Measurements from ENCODE around the gene ARF5. TPM values are rescaled to one million over a fixed set of nuclear protein-coding genes. Genes with fewer than 3 reads are reported as not detected.

The ARF5 gene
- polyA plus RNA-seq, 10 donors, result 97.1 to 163 (median 120) TPM

- peak in 1 of 3 donors; percentile 76 for DNase-seq
Measured at GRCh38 chr7:127632276-127632910, 44.2 kb downstream of the ARF5 start.

DNA sequence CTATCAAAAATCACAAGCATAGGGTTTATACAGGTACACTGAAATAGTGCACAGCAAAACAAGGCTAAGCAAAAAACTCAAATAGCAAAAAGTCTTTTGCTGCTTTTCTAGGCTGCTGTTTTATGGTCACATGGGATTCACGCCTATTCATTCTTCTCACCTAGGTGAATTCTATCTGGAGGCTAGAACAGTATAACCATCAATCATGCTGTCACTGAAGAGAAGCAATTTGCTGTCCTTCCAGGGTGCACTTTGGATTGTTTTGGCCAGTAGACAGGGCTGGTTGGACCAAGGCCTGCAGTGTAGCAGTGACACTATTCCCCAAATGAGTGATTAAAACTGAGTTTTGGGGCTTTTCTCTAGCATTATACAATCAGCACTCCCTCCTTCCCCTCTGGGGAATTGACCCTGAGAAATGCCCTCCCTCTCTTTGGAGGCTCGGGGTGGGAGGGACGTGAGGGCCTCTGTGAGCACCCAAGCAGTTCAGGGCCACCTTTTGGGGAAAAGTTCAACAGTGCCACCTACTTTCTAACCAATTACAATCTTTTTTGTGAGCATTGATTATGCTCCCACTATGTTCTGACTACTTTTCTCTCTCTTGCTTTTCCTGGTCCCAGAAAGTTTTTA lies 47.6 kb downstream of the ARF5 start:
- DNase-seq, result no peak

DNA sequence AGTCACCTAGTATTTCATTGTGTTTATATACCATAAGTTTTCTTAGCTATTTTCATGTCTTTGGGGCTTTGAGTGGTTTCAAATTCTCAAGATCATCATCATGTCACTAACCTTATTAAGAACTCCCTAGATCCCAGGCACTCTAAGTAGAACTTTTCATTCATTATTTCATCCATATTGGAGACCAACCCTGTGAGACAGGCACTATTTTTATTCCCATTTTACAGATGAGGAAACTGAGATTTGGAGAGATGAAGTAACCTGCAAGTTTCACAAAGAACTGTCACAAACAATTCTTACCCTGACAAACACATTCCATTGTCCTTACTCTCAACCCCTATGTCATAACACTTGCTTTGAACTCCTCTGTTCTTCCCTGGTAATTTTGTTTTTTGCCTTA lies 50.0 kb downstream of the ARF5 start:
- no peak for DNase-seq

Other genes starting within 250 kb of the ARF5 start
- 10 to 100 TPM in 9 of 10 donors, 1 to 10 TPM in 1; 9.7 to 17.1 (median 13.2) TPM for gene ZNF800, start 195.7 kb upstream of the ARF5 start, polyA plus RNA-seq (ENCODE audit: insufficient read length in 10 of 10)
- gene GCC1, start 2.8 kb upstream of the ARF5 start, polyA plus RNA-seq (ENCODE audit: insufficient read length in 10 of 10), result 10 to 100 TPM in 1 of 10 donors, 1 to 10 TPM in 9; 7.4 to 10.5 (median 7.9) TPM
- gene FSCN3, start 5.3 kb downstream of the ARF5 start, polyA plus RNA-seq (ENCODE audit: insufficient read length in 10 of 10), result under 1 TPM in 6 of 10 donors, not detected in 4; 0.17 to 0.23 (median 0.20) TPM
- not detected for gene PAX4, start 29.7 kb downstream of the ARF5 start, polyA plus RNA-seq (ENCODE audit: insufficient read length in 10 of 10)
- 100 to 1,000 TPM in 4 of 10 donors, 10 to 100 TPM in 6; 79.0 to 120 (median 98.4) TPM for gene SND1, start 63.8 kb downstream of the ARF5 start, polyA plus RNA-seq (ENCODE audit: insufficient read length in 10 of 10)